Colonic mucosa (tissue), 4 donors: ENCODE measurements around the gene FRRS1. TPM values are rescaled to one million over a fixed set of nuclear protein-coding genes. Genes with fewer than 3 reads are reported as not detected.

ENCODE experiments used
- DNase-seq: peaks from one replicate; pipeline ENCODE4 v3.0.0-alpha.2; 2020
- H3K27ac ChIP-seq: fragments of 200-600 bp; one replicate; pipeline ENCODE4 v1.8.0; 2021
- H3K27me3 ChIP-seq: fragments of 200-600 bp; one replicate; pipeline ENCODE4 v1.8.0; 2021
- H3K36me3 ChIP-seq: fragments of 200-600 bp; one replicate; pipeline ENCODE4 v1.8.0; 2021
- H3K4me1 ChIP-seq: fragments of 200-600 bp; one replicate; pipeline ENCODE4 v1.8.0; 2021; ENCODE audit warnings: mild to moderate bottlenecking
- H3K4me3 ChIP-seq: fragments of 200-600 bp; one replicate; pipeline ENCODE4 v1.8.0; 2021
- H3K9ac ChIP-seq, 2 donors: one replicate each; pipeline ENCODE4 v1.7.0; 2013; ENCODE audit warnings: control low read depth in 2 of 2, low read depth in 2 of 2, low read length in 2 of 2
- H3K9me3 ChIP-seq: fragments of 200-600 bp; one replicate; pipeline ENCODE4 v1.8.0; 2021
- intact Hi-C: fragments of 100-400 bp; cut with DNase I; formaldehyde crosslinking; loops from one replicate; pipeline ENCODE4 v1.14.1; 2022
- total RNA-seq, 2 donors: library from RNA; stranded (reverse); fragmentation: NEBNext Ultra II Directional in 1 of 2; extraction: Animal tissue kit (Norgen Biotek cat#: 25700) in 1 of 2; gene quantifications; one replicate each; pipeline ENCODE4 v1.2.1, GENCODE V29; 2021
- TF ChIP-seq, protein P1 (sequence below): fragments of 200-600 bp; IDR thresholded peaks from one replicate; pipeline ENCODE4 v1.8.0; 2022; ENCODE audit warnings: antibody characterized with exemption, mild to moderate bottlenecking
- donor health status: healthy.
- donor health status: DM: no; HTN: no; CAD: no.
- donor health status: DM: no; HTN: no; CAD: no.

The FRRS1 gene
- total RNA-seq, 2 donors from 2014 or later = 16.7 to 17.1 TPM

DNA sequence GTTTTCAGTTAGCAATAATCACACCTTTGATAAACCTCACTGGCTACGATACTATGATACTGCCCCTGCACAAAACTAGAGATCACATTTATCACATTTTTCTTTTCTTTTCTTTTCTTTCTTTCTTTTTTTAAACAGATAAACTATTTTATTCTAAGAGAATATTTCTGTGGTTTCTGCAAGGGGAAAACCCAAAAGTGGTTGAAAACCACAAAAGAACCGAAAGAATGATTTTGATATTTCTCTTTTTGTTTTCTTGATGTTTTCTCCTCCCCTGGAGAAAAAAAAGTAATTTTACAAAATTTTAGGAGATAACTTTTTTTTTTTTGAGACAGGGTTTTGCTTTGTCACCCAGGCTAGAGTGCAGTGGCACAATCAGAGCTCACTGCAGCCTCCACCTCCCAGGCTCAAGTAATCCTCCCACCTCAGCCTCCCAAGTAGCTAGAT, 18.4 kb upstream of the FRRS1 start:
- H3K9ac ChIP-seq = no peak overlapping the region
- H3K4me3 ChIP-seq = no peak overlapping the region
- no peaks in the 10 kb centered on the region for H3K27me3 ChIP-seq
- TF ChIP-seq, protein P1, sequence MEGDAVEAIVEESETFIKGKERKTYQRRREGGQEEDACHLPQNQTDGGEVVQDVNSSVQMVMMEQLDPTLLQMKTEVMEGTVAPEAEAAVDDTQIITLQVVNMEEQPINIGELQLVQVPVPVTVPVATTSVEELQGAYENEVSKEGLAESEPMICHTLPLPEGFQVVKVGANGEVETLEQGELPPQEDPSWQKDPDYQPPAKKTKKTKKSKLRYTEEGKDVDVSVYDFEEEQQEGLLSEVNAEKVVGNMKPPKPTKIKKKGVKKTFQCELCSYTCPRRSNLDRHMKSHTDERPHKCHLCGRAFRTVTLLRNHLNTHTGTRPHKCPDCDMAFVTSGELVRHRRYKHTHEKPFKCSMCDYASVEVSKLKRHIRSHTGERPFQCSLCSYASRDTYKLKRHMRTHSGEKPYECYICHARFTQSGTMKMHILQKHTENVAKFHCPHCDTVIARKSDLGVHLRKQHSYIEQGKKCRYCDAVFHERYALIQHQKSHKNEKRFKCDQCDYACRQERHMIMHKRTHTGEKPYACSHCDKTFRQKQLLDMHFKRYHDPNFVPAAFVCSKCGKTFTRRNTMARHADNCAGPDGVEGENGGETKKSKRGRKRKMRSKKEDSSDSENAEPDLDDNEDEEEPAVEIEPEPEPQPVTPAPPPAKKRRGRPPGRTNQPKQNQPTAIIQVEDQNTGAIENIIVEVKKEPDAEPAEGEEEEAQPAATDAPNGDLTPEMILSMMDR = no peak
- intact Hi-C loops = no loop called here
- no peaks in the 10 kb centered on the region for H3K4me1 ChIP-seq
- H3K36me3 ChIP-seq = no peaks in the 10 kb centered on the region
- no peak for DNase-seq
- H3K27ac ChIP-seq = no peak overlapping the region
- no peaks in the 10 kb centered on the region for H3K9me3 ChIP-seq

DNA sequence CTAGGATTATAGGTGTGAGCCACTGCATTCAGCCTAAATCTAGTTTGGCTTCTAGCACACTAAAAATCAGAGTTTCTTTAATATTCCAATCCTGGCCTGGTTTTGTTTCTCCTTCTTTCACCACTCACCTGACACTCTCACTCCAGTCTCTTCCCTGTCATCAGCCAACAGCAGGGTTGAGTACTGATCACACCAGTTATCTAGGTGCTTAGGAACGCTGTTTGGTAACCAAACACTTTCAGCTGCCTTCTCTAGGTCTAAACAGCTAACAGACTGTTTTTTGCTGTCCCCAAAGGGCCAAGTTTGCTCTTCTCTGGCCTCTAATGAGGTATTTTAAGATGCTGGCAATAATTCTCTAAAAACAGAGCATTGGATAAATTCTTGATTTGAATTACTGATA, 17.7 kb upstream of the FRRS1 start:
- intact Hi-C loops = no loop called here
- Histone ChIP-seq H3K4me1 (no peaks in the 10 kb centered on the region), H3K36me3 (no peaks in the 10 kb centered on the region), H3K9ac (no peak overlapping the region), H3K27ac (no peak overlapping the region), H3K9me3 (no peaks in the 10 kb centered on the region), H3K4me3 (no peak overlapping the region), H3K27me3 (no peaks in the 10 kb centered on the region)
- TF ChIP-seq, protein P1 = no peak
- DNase-seq = no peak

DNA sequence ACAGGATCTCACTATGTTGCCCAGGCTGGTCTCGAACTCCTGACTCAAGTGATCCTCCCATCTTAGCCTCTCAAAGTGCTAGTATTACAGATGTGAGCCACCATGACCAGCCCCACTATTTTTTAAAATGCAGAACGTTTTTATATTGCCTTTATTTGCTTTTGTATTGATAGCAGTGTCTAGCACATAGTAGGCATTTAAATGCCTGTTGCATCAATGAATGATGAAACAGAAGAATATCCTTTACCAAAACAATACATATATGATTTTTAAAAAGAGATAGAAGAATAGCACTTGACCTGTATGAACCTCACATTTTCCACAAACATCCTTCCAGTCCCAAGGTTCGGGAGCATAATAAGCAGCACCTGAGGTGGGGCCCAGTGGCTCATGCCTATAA, 16.5 kb upstream of the FRRS1 start:
- Histone ChIP-seq H3K4me3 (no peak overlapping the region), H3K27ac (no peak overlapping the region), H3K9me3 (no peaks in the 10 kb centered on the region), H3K9ac (no peak overlapping the region), H3K27me3 (no peaks in the 10 kb centered on the region), H3K4me1 (no peaks in the 10 kb centered on the region), H3K36me3 (no peaks in the 10 kb centered on the region)
- TF ChIP-seq, protein P1 = no peak
- no peak for DNase-seq
- intact Hi-C loops = no loop called here

DNA sequence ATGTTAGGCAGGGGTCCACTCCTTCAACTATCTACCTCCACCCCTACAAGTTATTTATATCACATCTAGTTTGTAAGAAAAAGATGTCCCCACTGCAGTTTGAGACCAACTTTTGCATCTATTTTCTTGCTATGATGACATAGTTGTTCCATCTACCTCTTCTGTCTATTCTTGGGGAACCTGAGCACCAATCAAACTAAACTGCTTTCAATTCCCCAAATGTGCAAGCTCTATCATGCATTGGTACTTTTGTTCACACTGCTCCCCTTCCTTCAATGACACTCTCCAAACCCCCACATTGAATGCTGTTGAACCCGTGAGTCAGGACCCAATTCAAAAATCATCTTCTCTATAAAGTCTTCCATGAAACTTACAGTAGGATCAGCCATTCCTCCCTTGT, 16.0 kb upstream of the FRRS1 start:
- Histone ChIP-seq H3K27ac (no peak overlapping the region), H3K36me3 (no peaks in the 10 kb centered on the region), H3K9ac (no peak overlapping the region), H3K4me3 (no peak overlapping the region), H3K9me3 (no peaks in the 10 kb centered on the region), H3K4me1 (no peaks in the 10 kb centered on the region), H3K27me3 (no peaks in the 10 kb centered on the region)
- DNase-seq = no peak
- TF ChIP-seq, protein P1 = no peak
- intact Hi-C loops = no loop called here

DNA sequence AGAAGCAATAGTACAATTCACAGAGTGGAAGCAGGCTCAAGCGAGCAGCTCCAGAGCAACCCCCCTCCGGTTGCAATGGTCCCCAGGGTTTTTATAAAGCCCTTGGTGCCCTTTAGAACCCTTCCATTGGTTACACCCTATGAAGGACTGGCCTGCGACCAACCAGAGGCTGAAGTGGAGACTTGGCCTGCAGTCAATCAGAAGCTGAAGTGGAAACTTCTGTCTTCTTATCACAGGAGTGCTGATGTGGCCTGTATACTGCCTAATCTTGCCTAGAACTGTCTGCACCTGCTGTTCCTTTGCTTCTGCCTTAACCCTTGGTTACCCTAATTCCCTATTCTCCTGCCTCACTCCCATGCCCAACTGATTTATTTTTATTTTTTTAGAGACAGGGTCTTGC, 15.4 kb upstream of the FRRS1 start:
- Histone ChIP-seq H3K27me3 (no peaks in the 10 kb centered on the region), H3K27ac (no peak overlapping the region), H3K4me3 (no peak overlapping the region), H3K4me1 (no peaks in the 10 kb centered on the region), H3K9ac (no peak overlapping the region), H3K36me3 (no peaks in the 10 kb centered on the region), H3K9me3 (no peaks in the 10 kb centered on the region)
- intact Hi-C loops = no loop called here
- no peak for DNase-seq
- TF ChIP-seq, protein P1 = no peak

DNA sequence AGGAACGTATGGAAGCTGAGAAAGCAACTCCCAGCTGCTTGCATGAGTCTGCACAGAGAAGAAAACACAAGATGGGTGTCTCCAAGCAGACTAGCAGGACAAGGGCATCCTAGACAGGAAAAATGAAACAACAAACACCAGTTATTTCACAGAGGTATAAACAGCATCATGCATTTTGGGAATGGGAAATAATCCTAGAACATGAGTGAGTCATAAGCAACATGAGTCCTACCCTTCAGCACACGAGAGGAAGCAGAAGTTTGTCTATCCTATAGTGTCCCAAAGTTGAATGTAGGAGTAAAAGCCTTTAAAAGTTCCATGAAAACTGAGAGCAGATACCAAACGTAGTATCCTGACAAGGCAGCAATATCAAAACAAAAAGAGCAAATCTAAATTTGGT, 11.3 kb upstream of the FRRS1 start:
- H3K4me3 ChIP-seq = no peak overlapping the region
- intact Hi-C loops = no loop called here
- no peaks in the 10 kb centered on the region for H3K9me3 ChIP-seq
- DNase-seq = no peak
- no peak overlapping the region for H3K27ac ChIP-seq
- TF ChIP-seq, protein P1 = no peak
- no peaks in the 10 kb centered on the region for H3K36me3 ChIP-seq
- H3K4me1 ChIP-seq = no peaks in the 10 kb centered on the region
- H3K9ac ChIP-seq = no peak overlapping the region
- no peaks in the 10 kb centered on the region for H3K27me3 ChIP-seq
